ENCODE measurements around the gene GZMB.

GZMB gene

GRCh38 chr14:24630087-24630871 lies 3.7 kb downstream of the GZMB start:
- TF ChIP-seq EZH2phosphoT487 (IDR thresholded peaks at IDR 0.05; ENCODE audit: borderline replicate concordance, low read length) (no peak), CTCF (IDR thresholded peaks at IDR 0.05; ENCODE audit: low read depth, low read length, poor library complexity, severe bottlenecking) (no peak)
- no peaks in the 10 kb centered on the region for H3K4me1 ChIP-seq (ENCODE audit: control insufficient read depth, low read length)
- H3K9me3 ChIP-seq (ENCODE audit: control insufficient read depth, insufficient read depth, low read length) = no peaks in the 10 kb centered on the region
- H3K27ac ChIP-seq (ENCODE audit: low read depth, low read length) = no peak overlapping the region
- H3K9me2 ChIP-seq (replicated peaks; ENCODE audit: control insufficient read depth, low read length) = no peaks in the 10 kb centered on the region; the same call in 1 of the 2 replicates
- H3K4me2 ChIP-seq (ENCODE audit: low read length) = no peak overlapping the region
- H3F3A ChIP-seq (ENCODE audit: control insufficient read depth, insufficient read depth) = no peaks in the 10 kb centered on the region
- no peaks in the 10 kb centered on the region for H3K27me3 ChIP-seq (ENCODE audit: control insufficient read depth, low read length)
- no peaks in the 10 kb centered on the region for H3K79me2 ChIP-seq (ENCODE audit: control insufficient read depth, low read length)
- H4K20me1 ChIP-seq (ENCODE audit: control insufficient read depth, insufficient read depth, low read depth, low read length) = no peaks in the 10 kb centered on the region
- H3K4me3 ChIP-seq (ENCODE audit: low read length) = no peak overlapping the region
- H3K36me3 ChIP-seq (ENCODE audit: control insufficient read depth, low read length) = no peaks in the 10 kb centered on the region

- H4K20me1 ChIP-seq (ENCODE audit: control insufficient read depth, insufficient read depth, low read depth, low read length) = no peaks in the 10 kb centered on the region
- no peaks in the 10 kb centered on the region for H3F3A ChIP-seq (ENCODE audit: control insufficient read depth, insufficient read depth)
- no peaks in the 10 kb centered on the region for H3K4me1 ChIP-seq (ENCODE audit: control insufficient read depth, low read length)
- no peak overlapping the region for H3K4me2 ChIP-seq (ENCODE audit: low read length)
- no peak overlapping the region for H3K27ac ChIP-seq (ENCODE audit: low read depth, low read length)
- no peaks in the 10 kb centered on the region for H3K79me2 ChIP-seq (ENCODE audit: control insufficient read depth, low read length)
- H3K36me3 ChIP-seq (ENCODE audit: control insufficient read depth, low read length) = no peaks in the 10 kb centered on the region
- H3K4me3 ChIP-seq (ENCODE audit: low read length) = no peak overlapping the region
- H3K27me3 ChIP-seq (ENCODE audit: control insufficient read depth, low read length) = no peaks in the 10 kb centered on the region
- H3K9me3 ChIP-seq (ENCODE audit: control insufficient read depth, insufficient read depth, low read length) = no peaks in the 10 kb centered on the region
- H3K9me2 ChIP-seq (replicated peaks; ENCODE audit: control insufficient read depth, low read length) = no peaks in the 10 kb centered on the region; the same call in 1 of the 2 replicates
- no peak for TF ChIP-seq CTCF (IDR thresholded peaks at IDR 0.05; ENCODE audit: low read depth, low read length, poor library complexity, severe bottlenecking)
- TF ChIP-seq EZH2phosphoT487 (IDR thresholded peaks at IDR 0.05; ENCODE audit: borderline replicate concordance, low read length) = no peak
These were observed 4.5 kb downstream of the GZMB start for GRCh38 chr14:24629521-24629920.

- H3K79me2 ChIP-seq (ENCODE audit: control insufficient read depth, low read length) = no peaks in the 10 kb centered on the region
- TF ChIP-seq EZH2phosphoT487 (IDR thresholded peaks at IDR 0.05; ENCODE audit: borderline replicate concordance, low read length) (no peak), CTCF (IDR thresholded peaks at IDR 0.05; ENCODE audit: low read depth, low read length, poor library complexity, severe bottlenecking) (no peak)
- no peak overlapping the region for H3K4me2 ChIP-seq (ENCODE audit: low read length)
These were observed 20.2 kb downstream of the GZMB start for GRCh38 chr14:24613747-24614146.

More at GRCh38 chr14:24613747-24614146, 20.2 kb downstream of the GZMB start:
- H3K4me1 ChIP-seq (ENCODE audit: control insufficient read depth, low read length) = no peaks in the 10 kb centered on the region
- no peaks in the 10 kb centered on the region for H3K9me3 ChIP-seq (ENCODE audit: control insufficient read depth, insufficient read depth, low read length)
- H3K4me3 ChIP-seq (ENCODE audit: low read length) = no peak overlapping the region
- H3K36me3 ChIP-seq (ENCODE audit: control insufficient read depth, low read length) = no peaks in the 10 kb centered on the region
- H3K27ac ChIP-seq (ENCODE audit: low read depth, low read length) = no peak overlapping the region
- H4K20me1 ChIP-seq (ENCODE audit: control insufficient read depth, insufficient read depth, low read depth, low read length) = no peaks in the 10 kb centered on the region
- H3F3A ChIP-seq (ENCODE audit: control insufficient read depth, insufficient read depth) = no peaks in the 10 kb centered on the region
- no peaks in the 10 kb centered on the region for H3K27me3 ChIP-seq (ENCODE audit: control insufficient read depth, low read length)
- no peaks in the 10 kb centered on the region for H3K9me2 ChIP-seq (replicated peaks; ENCODE audit: control insufficient read depth, low read length)
